K562 (cell line): Measurements from ENCODE around the gene C1orf50. TPM values are rescaled to one million over a fixed set of nuclear protein-coding genes. Genes with fewer than 3 reads are reported as not detected.
A peak's percentile ranks its signal among the peaks of the same experiment; 100 is the strongest.

Experiments
- ATAC-seq: fragments of 200-7000 bp; cut with Tn5 transposase; 3 replicates; pipeline ENCODE4 v1.9.1; 2020; ENCODE audit warnings: moderate library complexity
- BruUV-seq: library from RNA; stranded (reverse); fragments of 400-500 nt; replicated peaks from 2 replicates; lab custom pipeline; 2021; lab: Mats Ljungman, UMichigan
- CTCF ChIA-PET: fragments of 300-600 bp; formaldehyde crosslinking; extraction: SDS; loops from one replicate; lab custom pipeline; 2021; ENCODE audit warnings: low intra/inter-chr PET ratio; lab: Yijun Ruan, JAX
- POLR2A ChIA-PET: fragments of 300-600, 350-650 bp; sonication (Branson Sonifier 250); formaldehyde crosslinking; extraction: SDS; loops from one replicate; lab custom pipeline; 2021; ENCODE audit warnings: antibody characterized with exemption, inconsistent platforms; lab: Yijun Ruan, JAX
- DNase-seq, 4 experiments: peaks; one replicate each; pipeline versions ENCODE4 v3.0.0 to v3.0.0-alpha.2; 2011 to 2018; ENCODE audit warnings: low spot score in 3 of 4, mixed read lengths in 3 of 4; ENCODE audit errors: extremely low read depth in 1 of 4
- FAIRE-seq: peaks from 2 replicates; lab custom pipeline; 2011; peaks lifted over from hg19 to GRCh38; lab: Jason Lieb, UNC
- H2AFZ ChIP-seq: 2 replicates; pipeline ENCODE4 v1.6.0; 2011; ENCODE audit warnings: low read depth, low read length, control low read depth, inconsistent platforms
- H3K27ac ChIP-seq: fragments of 200-600 bp; 3 replicates; pipeline ENCODE4 v1.8.0; 2011; ENCODE audit warnings: low read depth, mild to moderate bottlenecking, control low read depth, inconsistent platforms, low read length, moderate library complexity, mixed read lengths; ENCODE audit errors: extremely low read depth
- H3K27me3 ChIP-seq, 2 experiments: fragments of 300-600 bp in 1 of 2; 2 replicates in 1 of 2; 3 replicates in 1 of 2; pipeline versions ENCODE4 v1.6.0 to v1.8.0; 2011; ENCODE audit warnings: inconsistent platforms in 2 of 2, low read length in 2 of 2, mild to moderate bottlenecking in 1 of 2, mixed read lengths in 1 of 2, moderate library complexity in 1 of 2; ENCODE audit not compliant: control insufficient read depth in 2 of 2, insufficient read depth in 2 of 2
- H3K36me3 ChIP-seq: fragments of 300-600 bp; 3 replicates; pipeline ENCODE4 v1.8.0; 2011; ENCODE audit warnings: mild to moderate bottlenecking, low read length, inconsistent platforms; ENCODE audit not compliant: control insufficient read depth, insufficient read depth
- H3K4me1 ChIP-seq, 2 experiments: fragments of 200-600 bp in 1 of 2; replicated peaks in 1 of 2; 2 replicates in 1 of 2; 3 replicates in 1 of 2; pipeline versions ENCODE4 v1.5.1 to v1.8.0; 2011; ENCODE audit warnings: inconsistent platforms in 2 of 2, low read length in 2 of 2, mild to moderate bottlenecking in 1 of 2, mixed read lengths in 1 of 2, moderate library complexity in 1 of 2; ENCODE audit not compliant: control insufficient read depth in 2 of 2, insufficient read depth in 2 of 2
- H3K4me2 ChIP-seq: 2 replicates; pipeline ENCODE4 v1.6.1; 2011; ENCODE audit warnings: low read length, control low read depth, inconsistent platforms, mixed read lengths; ENCODE audit not compliant: insufficient read depth
- H3K4me3 ChIP-seq: fragments of 200-600 bp; sonication (generic), shearing (Covaris generic); 2 replicates; pipeline ENCODE4 v1.5.1; 2016; ENCODE audit warnings: control low read depth, inconsistent platforms
- H3K79me2 ChIP-seq: fragments of 200-600 bp; 3 replicates; pipeline ENCODE4 v1.8.0; 2011; ENCODE audit warnings: low read length, inconsistent platforms; ENCODE audit not compliant: control insufficient read depth, insufficient read depth
- H3K9ac ChIP-seq, 2 experiments: 2 replicates each; pipeline versions ENCODE4 v1.6.0 to v1.6.1; 2011; ENCODE audit warnings: low read depth in 2 of 2, low read length in 2 of 2, control low read depth in 1 of 2, inconsistent platforms in 1 of 2, mild to moderate bottlenecking in 1 of 2, mixed read lengths in 1 of 2; ENCODE audit not compliant: insufficient read depth in 1 of 2
- H3K9me1 ChIP-seq: one replicate; pipeline ENCODE4 v1.6.0; 2011; ENCODE audit warnings: inconsistent platforms, mild to moderate bottlenecking, low read length, moderate library complexity; ENCODE audit not compliant: control insufficient read depth, insufficient read depth
- H3K9me3 ChIP-seq: replicated peaks from 2 replicates; pipeline ENCODE4 v1.5.1; 2011; ENCODE audit warnings: low read depth, low read length, inconsistent platforms; ENCODE audit not compliant: control insufficient read depth, insufficient read depth
- H4K20me1 ChIP-seq: replicated peaks from 2 replicates; pipeline ENCODE4 v1.6.1; 2011; ENCODE audit warnings: low read length, inconsistent platforms, mixed read lengths; ENCODE audit not compliant: control insufficient read depth, insufficient read depth
- ATF2 ChIP-seq: sonication (generic); formaldehyde crosslinking; IDR thresholded peaks from 2 replicates; pipeline ENCODE4 v1.8.1; 2022; ENCODE audit warnings: missing genetic modification reagents
- CCNT2 ChIP-seq: IDR thresholded peaks from 2 replicates; pipeline ENCODE4 v1.6.1; 2011; ENCODE audit warnings: borderline replicate concordance, low read depth, mild to moderate bottlenecking, moderate library complexity, mixed read lengths, low read length; ENCODE audit not compliant: insufficient read length; ENCODE audit errors: extremely low read depth
- EWSR1 ChIP-seq: fragments of 450-650 bp; IDR thresholded peaks from 2 replicates; pipeline ENCODE4 v1.6.1; 2018; ENCODE audit warnings: borderline replicate concordance, mild to moderate bottlenecking, low read depth, moderate library complexity; ENCODE audit not compliant: partially characterized antibody
- ILF3 ChIP-seq: fragments of 450-650 bp; IDR thresholded peaks from 2 replicates; pipeline ENCODE4 v1.6.1; 2018; ENCODE audit warnings: antibody characterized with exemption, mild to moderate bottlenecking, moderate library complexity, borderline replicate concordance
- MAX ChIP-seq: sonication (generic); formaldehyde crosslinking; IDR thresholded peaks from 2 replicates; pipeline ENCODE4 v1.9.0; 2022; ENCODE audit warnings: mild to moderate bottlenecking, missing genetic modification reagents
- PATZ1 ChIP-seq: fragments of 250-450 bp; sonication (Bioruptor Pico); IDR thresholded peaks from 2 replicates; pipeline ENCODE4 v1.5.0; 2020; ENCODE audit warnings: mild to moderate bottlenecking, borderline replicate concordance
- PHB2 ChIP-seq: fragments of 450-650 bp; IDR thresholded peaks from 2 replicates; pipeline ENCODE4 v1.6.1; 2017; ENCODE audit warnings: low read depth
- PRPF4 ChIP-seq: fragments of 200-400 bp; formaldehyde crosslinking; IDR thresholded peaks from one replicate; pipeline ENCODE4 v1.6.1; 2017; ENCODE audit warnings: low read length, low read depth, mild to moderate bottlenecking; ENCODE audit not compliant: insufficient read depth, poor library complexity, severe bottlenecking
- TEAD1 ChIP-seq, 2 experiments: fragments of 450-650 bp in 1 of 2; sonication (generic) in 1 of 2; formaldehyde crosslinking; IDR thresholded peaks; 2 replicates each; pipeline versions ENCODE4 v1.4.0 to v1.8.0; 2020 to 2022; ENCODE audit warnings: mild to moderate bottlenecking in 2 of 2, missing genetic modification reagents in 1 of 2
- TFAM ChIP-seq: fragments of 250-450 bp; sonication (Bioruptor Pico); conservative IDR thresholded peaks from 2 replicates; pipeline ENCODE4 v1.5.0; 2021; ENCODE audit warnings: mild to moderate bottlenecking, moderate library complexity
- USF2 ChIP-seq: sonication (generic); formaldehyde crosslinking; IDR thresholded peaks from 2 replicates; pipeline ENCODE4 v1.5.0; 2020; ENCODE audit warnings: missing genetic modification reagents
- ZNF3 ChIP-seq: fragments of 250-450 bp; sonication (Bioruptor Pico); IDR thresholded peaks from 2 replicates; pipeline ENCODE4 v1.5.0; 2021; ENCODE audit warnings: mild to moderate bottlenecking, moderate library complexity
- ZNF444 ChIP-seq: fragments of 250-450 bp; sonication (Bioruptor Pico); IDR thresholded peaks from 2 replicates; pipeline ENCODE4 v1.4.0; 2020; ENCODE audit warnings: mild to moderate bottlenecking, moderate library complexity
- ZNF586 ChIP-seq: fragments of 450-650 bp; formaldehyde crosslinking; conservative IDR thresholded peaks from 2 replicates; pipeline ENCODE4 v1.4.0; 2020; ENCODE audit warnings: mild to moderate bottlenecking, moderate library complexity
- ZNF699 ChIP-seq: fragments of 250-450 bp; sonication (Bioruptor Pico); IDR thresholded peaks from 2 replicates; pipeline ENCODE4 v1.8.0; 2021; ENCODE audit warnings: mild to moderate bottlenecking, moderate library complexity; ENCODE audit not compliant: insufficient replicate concordance
- ZSCAN29 ChIP-seq: fragments of 450-650 bp; IDR thresholded peaks from 2 replicates; pipeline ENCODE4 v1.6.1; 2017
- in situ Hi-C: fragments of 300-500 bp; cut with MboI; formaldehyde crosslinking; loops from 4 replicates; pipeline ENCODE4 v1.15.0; 2018; ENCODE audit warnings: inconsistent platforms, mixed read lengths
- intact Hi-C: fragments of 100-400 bp; cut with micrococcal nuclease; formaldehyde crosslinking; loops from 2 replicates; pipeline ENCODE4 v1.14.2; 2022
- polyA plus RNA-seq, 8 experiments: library from polyadenylated mRNA; depleted of rRNA in 4 of 8; stranded (reverse) in 5 of 8; unstranded in 3 of 8; fragments of >200 nt; fragmentation: Nextera tagmentation in 2 of 8; fragmentation: Illumina TruSeq in 1 of 8; extraction: Ambion mirVana in 2 of 8; extraction: Trizol in 1 of 8; gene quantifications; 2 replicates each; pipeline versions ENCODE4 v1.2.1 to v1.2.3, GENCODE V29; 2011 to 2014; ENCODE audit warnings: inconsistent platforms in 1 of 8, missing spikeins in 1 of 8
- total RNA-seq, 7 experiments: library from RNA; depleted of rRNA in 6 of 7; stranded (reverse); fragments of >200 nt in 6 of 7; fragmentation: Illumina TruSeq in 2 of 7; extraction: Trizol in 2 of 7; gene quantifications; 2 replicates each; pipeline versions ENCODE4 v1.2.1 to v1.2.3, GENCODE V29; 2011 to 2021; ENCODE audit warnings: low replicate concordance in 1 of 7

Gene C1orf50
- total and polyA plus RNA-seq, 9 of the 15 experiments (the other 6 are each of a cell fraction or from before 2014, with no cell fraction given), result 0.55 to 13.9 (median 5.2) TPM

- Histone ChIP-seq H3K9me3 (no peaks in the 10 kb centered on the region), H3K4me2 (no peak overlapping the region), H3K27ac (no peak overlapping the region), H3K79me2 (no peaks in the 10 kb centered on the region; the same call in 2 of the 3 replicates), H3K4me1 (peaks cover 0 to 4% of the 10 kb centered on the region in 2 experiments; a peak in 3 of 5 replicates), H2AFZ (no peak overlapping the region), H3K36me3 (peaks cover 81% of the 10 kb centered on the region), H3K4me3 (no peak overlapping the region), H4K20me1 (0 out of 2 replicates have a peak, but pooled peaks cover 4% of the 10 kb centered on the region), H3K27me3 (no peaks in the 10 kb centered on the region), H3K9me1 (peaks cover 4% of the 10 kb centered on the region), H3K9ac (peak overlapping the region in 1 of 2 experiments; percentile 29; a peak in 1 of 4 replicates)
- FAIRE-seq, result no peak
- ChIA-PET POLR2A (interaction anchor here (0.6 to 2.8 kb wide), 3 partner anchors 10 to 274 kb away, joined by 3 to 15 read pairs (median 5); partner anchors contain the start of genes C1orf50 and P3H1), CTCF (no interaction called here)
- no peak for DNase-seq
- no peak for TF ChIP-seq USF2
- no peak for TF ChIP-seq ZSCAN29
- TF ChIP-seq ZNF699 (CRISPR knock-in tag), result no peak
- no peak for TF ChIP-seq EWSR1
- TF ChIP-seq PRPF4, result no peak
- TF ChIP-seq ZNF586 (CRISPR knock-in tag), result no peak
- no peak for TF ChIP-seq ILF3
- TF ChIP-seq PATZ1, result no peak
- no peak for TF ChIP-seq PHB2
- TF ChIP-seq MAX (CRISPR knock-in tag), result no peak
- TF ChIP-seq TEAD1 (CRISPR knock-in tag; IDR thresholded peaks at IDR 0.05), result no peak
- TF ChIP-seq ZNF444 (CRISPR knock-in tag), result no peak
- TF ChIP-seq ZNF3 (CRISPR knock-in tag), result no peak
- TF ChIP-seq ATF2 (CRISPR knock-in tag), result no peak
- TF ChIP-seq CCNT2, result no peak
- TF ChIP-seq TFAM (CRISPR knock-in tag), result no peak
- intact Hi-C loops (loop anchor here (2.0 kb wide), 1 partner anchor 179 kb away; no protein-coding TSS in a partner anchor), in situ Hi-C loops (no loop called here)
- no peak for ATAC-seq
- BruUV-seq, result no TSS peak
Measured at GRCh38 chr1:42757892-42758275, 9.2 kb upstream of the C1orf50 start.
